ENCODE measurements around the gene PARG.
"Not testable (repeated sequence)": the region's sequence is repeated elsewhere in the genome, so short reads cannot be mapped to it uniquely, and the experiment has no call there.

DNA sequence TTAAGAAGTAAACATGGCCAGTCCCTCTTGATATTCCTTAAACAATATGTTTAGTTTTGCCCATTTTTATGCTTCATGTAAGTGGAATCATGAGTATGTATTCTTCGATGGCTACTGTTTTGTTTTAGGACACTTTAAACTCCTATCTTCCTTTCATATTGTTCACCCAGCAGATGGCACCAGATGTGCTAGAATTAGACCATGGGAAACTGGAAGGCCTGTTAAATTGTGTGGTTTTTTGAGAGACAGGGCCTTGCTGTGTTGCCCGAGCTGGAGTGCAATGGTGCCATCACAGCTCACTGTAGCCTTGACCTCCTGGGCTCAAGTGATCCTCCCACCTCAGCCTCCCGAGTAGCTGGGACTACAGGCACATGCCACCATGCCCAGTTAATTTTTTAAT is 11.3 kb upstream of the PARG start:
- TF ChIP-seq, protein P1, sequence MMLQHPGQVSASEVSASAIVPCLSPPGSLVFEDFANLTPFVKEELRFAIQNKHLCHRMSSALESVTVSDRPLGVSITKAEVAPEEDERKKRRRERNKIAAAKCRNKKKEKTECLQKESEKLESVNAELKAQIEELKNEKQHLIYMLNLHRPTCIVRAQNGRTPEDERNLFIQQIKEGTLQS (IDR thresholded peaks at IDR 0.05) = not testable (repeated sequence)
- TF ChIP-seq CTCF (IDR thresholded peaks at IDR 0.05; ENCODE audit: low read depth, low read length, missing input control); FOXA1 (IDR thresholded peaks at IDR 0.05); TAF1 (conservative IDR thresholded peaks at IDR 0.05): not testable (repeated sequence)
- TF ChIP-seq, protein P2, sequence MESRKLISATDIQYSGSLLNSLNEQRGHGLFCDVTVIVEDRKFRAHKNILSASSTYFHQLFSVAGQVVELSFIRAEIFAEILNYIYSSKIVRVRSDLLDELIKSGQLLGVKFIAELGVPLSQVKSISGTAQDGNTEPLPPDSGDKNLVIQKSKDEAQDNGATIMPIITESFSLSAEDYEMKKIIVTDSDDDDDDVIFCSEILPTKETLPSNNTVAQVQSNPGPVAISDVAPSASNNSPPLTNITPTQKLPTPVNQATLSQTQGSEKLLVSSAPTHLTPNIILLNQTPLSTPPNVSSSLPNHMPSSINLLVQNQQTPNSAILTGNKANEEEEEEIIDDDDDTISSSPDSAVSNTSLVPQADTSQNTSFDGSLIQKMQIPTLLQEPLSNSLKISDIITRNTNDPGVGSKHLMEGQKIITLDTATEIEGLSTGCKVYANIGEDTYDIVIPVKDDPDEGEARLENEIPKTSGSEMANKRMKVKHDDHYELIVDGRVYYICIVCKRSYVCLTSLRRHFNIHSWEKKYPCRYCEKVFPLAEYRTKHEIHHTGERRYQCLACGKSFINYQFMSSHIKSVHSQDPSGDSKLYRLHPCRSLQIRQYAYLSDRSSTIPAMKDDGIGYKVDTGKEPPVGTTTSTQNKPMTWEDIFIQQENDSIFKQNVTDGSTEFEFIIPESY (IDR thresholded peaks at IDR 0.05) = not testable (repeated sequence)
